H9 (cell line): ENCODE measurements around the gene ATXN10. TPM values are rescaled to one million over a fixed set of nuclear protein-coding genes. Genes with fewer than 3 reads are reported as not detected.

ENCODE experiments used
- DNase-seq: peaks from one replicate; pipeline ENCODE4 v3.0.0-alpha.2; 2017
- H2AFZ ChIP-seq: one replicate; pipeline ENCODE4 v1.6.1; 2013; ENCODE audit warnings: mild to moderate bottlenecking, low read length, control low read depth, moderate library complexity
- H2AK5ac ChIP-seq: 2 replicates; pipeline ENCODE4 v1.6.1; 2013; ENCODE audit warnings: low read length, control low read depth, mixed read lengths; ENCODE audit not compliant: insufficient read length
- H2BK120ac ChIP-seq: one replicate; pipeline ENCODE4 v1.6.1; 2013; ENCODE audit warnings: low read depth, mild to moderate bottlenecking, low read length, control low read depth, inconsistent platforms; ENCODE audit not compliant: poor library complexity, severe bottlenecking
- H2BK12ac ChIP-seq: 2 replicates; pipeline ENCODE4 v1.6.1; 2013; ENCODE audit warnings: low read length, control low read depth, mixed read lengths, low read depth; ENCODE audit not compliant: insufficient read length
- H2BK15ac ChIP-seq: 2 replicates; pipeline ENCODE4 v1.6.1; 2013; ENCODE audit warnings: low read depth, low read length, control low read depth
- H2BK20ac ChIP-seq: one replicate; pipeline ENCODE4 v1.6.1; 2013; ENCODE audit warnings: low read depth, mild to moderate bottlenecking, low read length, control low read depth, inconsistent platforms; ENCODE audit not compliant: poor library complexity, severe bottlenecking
- H2BK5ac ChIP-seq: 2 replicates; pipeline ENCODE4 v1.6.1; 2013; ENCODE audit warnings: low read length, control low read depth, mixed read lengths; ENCODE audit not compliant: insufficient read length
- H3K14ac ChIP-seq: 2 replicates; pipeline ENCODE4 v1.6.1; 2013; ENCODE audit warnings: low read length, control low read depth; ENCODE audit not compliant: insufficient read depth
- H3K18ac ChIP-seq: 2 replicates; pipeline ENCODE4 v1.6.1; 2013; ENCODE audit warnings: low read depth, mild to moderate bottlenecking, mixed read lengths, low read length, control low read depth; ENCODE audit not compliant: insufficient read length
- H3K23ac ChIP-seq: 2 replicates; pipeline ENCODE4 v1.6.1; 2013; ENCODE audit warnings: low read length, control low read depth, mixed read lengths, low read depth; ENCODE audit not compliant: insufficient read length
- H3K23me2 ChIP-seq: 2 replicates; pipeline ENCODE4 v1.6.1; 2013; ENCODE audit warnings: low read depth, mild to moderate bottlenecking, mixed read lengths, low read length, control low read depth; ENCODE audit not compliant: insufficient read length, poor library complexity, severe bottlenecking
- H3K27ac ChIP-seq: 2 replicates; pipeline ENCODE4 v1.5.1; 2013; ENCODE audit warnings: low read length, control low read depth, mixed read lengths, low read depth; ENCODE audit not compliant: insufficient read length
- H3K27me3 ChIP-seq: 2 replicates; pipeline ENCODE4 v1.6.1; 2013; ENCODE audit warnings: low read length, control low read depth, inconsistent platforms; ENCODE audit not compliant: insufficient read depth
- H3K4ac ChIP-seq: 2 replicates; pipeline ENCODE4 v1.6.1; 2013; ENCODE audit warnings: low read depth, mild to moderate bottlenecking, control low read depth, inconsistent platforms, low read length, moderate library complexity
- H3K4me1 ChIP-seq: 2 replicates; pipeline ENCODE4 v1.6.1; 2013; ENCODE audit warnings: low read length, control low read depth, inconsistent platforms; ENCODE audit not compliant: insufficient read depth
- H3K4me2 ChIP-seq: 2 replicates; pipeline ENCODE4 v1.6.1; 2013; ENCODE audit warnings: low read length, control low read depth, mixed read lengths; ENCODE audit not compliant: insufficient read length, insufficient read depth
- H3K56ac ChIP-seq: 2 replicates; pipeline ENCODE4 v1.6.1; 2013; ENCODE audit warnings: low read depth, mild to moderate bottlenecking, mixed read lengths, low read length, control low read depth; ENCODE audit not compliant: insufficient read length
- H3K79me1 ChIP-seq: 2 replicates; pipeline ENCODE4 v1.6.1; 2013; ENCODE audit warnings: low read depth, mild to moderate bottlenecking, moderate library complexity, low read length, control low read depth, inconsistent platforms; ENCODE audit not compliant: insufficient read depth, poor library complexity, severe bottlenecking
- H3K79me2 ChIP-seq: 2 replicates; pipeline ENCODE4 v1.6.1; 2013; ENCODE audit warnings: low read length, control low read depth, inconsistent platforms; ENCODE audit not compliant: insufficient read depth
- H3K9ac ChIP-seq: 2 replicates; pipeline ENCODE4 v1.6.1; 2013; ENCODE audit warnings: low read length, control low read depth, mixed read lengths; ENCODE audit not compliant: insufficient read length; ENCODE audit errors: extremely low read depth
- H3K9me3 ChIP-seq: one replicate; pipeline ENCODE4 v1.6.1; 2013; ENCODE audit warnings: low read depth, low read length, inconsistent platforms; ENCODE audit not compliant: control insufficient read depth
- H3T11ph ChIP-seq: one replicate; pipeline ENCODE4 v1.6.1; 2013; ENCODE audit warnings: mild to moderate bottlenecking, low read length, control low read depth, inconsistent platforms
- H4K20me1 ChIP-seq: one replicate; pipeline ENCODE4 v1.6.1; 2013; ENCODE audit not compliant: control insufficient read depth, insufficient read length, insufficient read depth
- H4K5ac ChIP-seq: 2 replicates; pipeline ENCODE4 v1.6.1; 2013; ENCODE audit warnings: low read depth, mild to moderate bottlenecking, mixed read lengths, low read length, control low read depth; ENCODE audit not compliant: insufficient read length
- H4K8ac ChIP-seq: replicated peaks from 2 replicates; pipeline ENCODE4 v1.6.1; 2013; ENCODE audit warnings: low read length, control low read depth, mixed read lengths, low read depth; ENCODE audit not compliant: insufficient read length
- H4K91ac ChIP-seq: 2 replicates; pipeline ENCODE4 v1.6.1; 2013; ENCODE audit warnings: low read depth, mild to moderate bottlenecking, moderate library complexity, mixed read lengths, low read length, control low read depth; ENCODE audit not compliant: insufficient read length
- H3K27ac Mint-ChIP-seq, 3 experiments: 2 replicates in 2 of 3; 3 replicates in 1 of 3; pipeline ENCODE4 v1.8.0; 2020 to 2021; ENCODE audit warnings: mixed read lengths in 3 of 3, mild to moderate bottlenecking in 1 of 3, moderate library complexity in 1 of 3
- H3K27me3 Mint-ChIP-seq: 2 replicates; pipeline ENCODE4 v1.8.0; 2021; ENCODE audit warnings: low read depth, mild to moderate bottlenecking, moderate library complexity, mixed read lengths
- H3K36me3 Mint-ChIP-seq, 3 experiments: 2 replicates in 2 of 3; 3 replicates in 1 of 3; pipeline ENCODE4 v1.8.0; 2020 to 2021; ENCODE audit warnings: low read depth in 3 of 3, mixed read lengths in 3 of 3; ENCODE audit not compliant: insufficient read depth in 1 of 3
- H3K4me1 Mint-ChIP-seq, 2 experiments: 2 replicates each; pipeline ENCODE4 v1.8.0; 2020; ENCODE audit warnings: mixed read lengths in 2 of 2
- H3K4me3 Mint-ChIP-seq, 2 experiments: 2 replicates in 1 of 2; 3 replicates in 1 of 2; pipeline ENCODE4 v1.8.0; 2020 to 2021; ENCODE audit warnings: mild to moderate bottlenecking in 2 of 2, mixed read lengths in 2 of 2, moderate library complexity in 1 of 2
- H3K9me3 Mint-ChIP-seq, 2 experiments: 2 replicates in 1 of 2; 3 replicates in 1 of 2; pipeline ENCODE4 v1.8.0; 2020; ENCODE audit warnings: mild to moderate bottlenecking in 2 of 2, mixed read lengths in 2 of 2, moderate library complexity in 1 of 2
- WGBS: extraction: QIAGEN DNeasy Blood & Tissue Kit; methylation state at CpG from one replicate; pipeline ENCODE4 v1.1.7; 2013; ENCODE audit warnings: missing lambda C conversion rate, low lambda C conversion rate, mixed read lengths; ENCODE audit not compliant: insufficient read length; ENCODE audit errors: extremely low coverage; 5-methylcytosine and 5-hydroxymethylcytosine counted together
- total RNA-seq: library from RNA; stranded (reverse); gene quantifications from 2 replicates; pipeline ENCODE4 v1.2.1, GENCODE V29; 2021
- TF ChIP-seq, protein P1 (sequence below): fragments of 200-600 bp; sonication (generic); conservative IDR thresholded peaks from 3 replicates; pipeline ENCODE4 v1.8.0; 2021; ENCODE audit warnings: antibody characterized with exemption, mild to moderate bottlenecking

ATXN10 gene
- total RNA-seq, 1 experiment from 2014 or later: 210 TPM

- no CpG with 5 or more reads among the region's 2 CpGs for WGBS
- Histone ChIP-seq H2AFZ (no peak overlapping the region), H2BK120ac (no peak overlapping the region), H3K27ac (no peak overlapping the region), H2BK20ac (no peak overlapping the region), H2AK5ac (no peak overlapping the region), H3K79me1 (no peaks in the 10 kb centered on the region), H3T11ph (no peak overlapping the region), H3K18ac (no peak overlapping the region), H3K4ac (no peak overlapping the region), H3K27me3 (no peaks in the 10 kb centered on the region), H3K9ac (no peak overlapping the region), H4K91ac (no peak overlapping the region), H2BK15ac (no peak overlapping the region), H3K4me2 (no peak overlapping the region), H4K8ac (no peak overlapping the region), H3K23me2 (no peaks in the 10 kb centered on the region), H3K79me2 (no peaks in the 10 kb centered on the region), H4K5ac (no peak overlapping the region), H3K9me3 (no peaks in the 10 kb centered on the region), H2BK12ac (no peak overlapping the region), H3K14ac (no peak overlapping the region), H3K4me1 (no peaks in the 10 kb centered on the region), H3K56ac (no peak overlapping the region), H3K23ac (no peak overlapping the region), H4K20me1 (no peaks in the 10 kb centered on the region), H2BK5ac (no peak overlapping the region)
- Mint-ChIP-seq H3K27ac (no peak overlapping the region), H3K36me3 (peaks cover 3 to 5% (median 5%) of the 10 kb centered on the region in 3 experiments; a peak in 4 of 7 replicates), H3K27me3 (peaks cover 2% of the 10 kb centered on the region; the same call in 1 of the 2 replicates), H3K4me3 (no peak overlapping the region), H3K9me3 (no peaks in the 10 kb centered on the region; a peak in 1 of 5 replicates), H3K4me1 (peaks cover 11 to 12% of the 10 kb centered on the region in 2 experiments)
- DNase-seq: no peak
- TF ChIP-seq, protein P1, sequence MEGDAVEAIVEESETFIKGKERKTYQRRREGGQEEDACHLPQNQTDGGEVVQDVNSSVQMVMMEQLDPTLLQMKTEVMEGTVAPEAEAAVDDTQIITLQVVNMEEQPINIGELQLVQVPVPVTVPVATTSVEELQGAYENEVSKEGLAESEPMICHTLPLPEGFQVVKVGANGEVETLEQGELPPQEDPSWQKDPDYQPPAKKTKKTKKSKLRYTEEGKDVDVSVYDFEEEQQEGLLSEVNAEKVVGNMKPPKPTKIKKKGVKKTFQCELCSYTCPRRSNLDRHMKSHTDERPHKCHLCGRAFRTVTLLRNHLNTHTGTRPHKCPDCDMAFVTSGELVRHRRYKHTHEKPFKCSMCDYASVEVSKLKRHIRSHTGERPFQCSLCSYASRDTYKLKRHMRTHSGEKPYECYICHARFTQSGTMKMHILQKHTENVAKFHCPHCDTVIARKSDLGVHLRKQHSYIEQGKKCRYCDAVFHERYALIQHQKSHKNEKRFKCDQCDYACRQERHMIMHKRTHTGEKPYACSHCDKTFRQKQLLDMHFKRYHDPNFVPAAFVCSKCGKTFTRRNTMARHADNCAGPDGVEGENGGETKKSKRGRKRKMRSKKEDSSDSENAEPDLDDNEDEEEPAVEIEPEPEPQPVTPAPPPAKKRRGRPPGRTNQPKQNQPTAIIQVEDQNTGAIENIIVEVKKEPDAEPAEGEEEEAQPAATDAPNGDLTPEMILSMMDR: peak; percentile 40
These were observed 159.8 kb downstream of the ATXN10 start for GRCh38 chr22:45831394-45831793.
